ENCODE results near the gene C4orf51. TPM values are rescaled to one million over a fixed set of nuclear protein-coding genes. Genes with fewer than 3 reads are reported as not detected.
"Not testable (repeated sequence)": the region's sequence is repeated elsewhere in the genome, so short reads cannot be mapped to it uniquely, and the experiment has no call there.

Gene C4orf51
- total RNA-seq (not detected), polyA plus RNA-seq (ENCODE audit: insufficient read length in 6 of 6) (not detected)
- long read RNA-seq, donor 1, partial matches to known transcripts, result 13 of 13 reads
- long read RNA-seq, donor 1, other reads (novel, unspliced or antisense), result 0 of 13 reads
- long read RNA-seq, donor 2, partial matches to known transcripts, result 61 of 61 reads
- long read RNA-seq, donor 2, other reads (novel, unspliced or antisense), result 0 of 61 reads
- long read RNA-seq, donor 3, partial matches to known transcripts, result 5 of 5 reads
- long read RNA-seq, donor 3, other reads (novel, unspliced or antisense), result 0 of 5 reads
- long read RNA-seq, donor 4, partial matches to known transcripts, result 0 of 1 reads
- long read RNA-seq, donor 4, other reads (novel, unspliced or antisense), result 1 of 1 reads
- long read RNA-seq, donor 5, partial matches to known transcripts, result 12 of 12 reads
- long read RNA-seq, donor 5, other reads (novel, unspliced or antisense), result 0 of 12 reads
- long read RNA-seq, donor 6, partial matches to known transcripts, result 5 of 5 reads
- long read RNA-seq, donor 6, other reads (novel, unspliced or antisense), result 0 of 5 reads
- long read RNA-seq, donor 7, result 0 reads
- long read RNA-seq, donor 8, result 0 reads
- long read RNA-seq, donor 9, result 0 reads
- long read RNA-seq, donor 10, result 0 reads
- long read RNA-seq, donor 11, partial matches to known transcripts, result 48 of 48 reads
- long read RNA-seq, donor 11, other reads (novel, unspliced or antisense), result 0 of 48 reads
- long read RNA-seq, donor 12, result 0 reads

DNA sequence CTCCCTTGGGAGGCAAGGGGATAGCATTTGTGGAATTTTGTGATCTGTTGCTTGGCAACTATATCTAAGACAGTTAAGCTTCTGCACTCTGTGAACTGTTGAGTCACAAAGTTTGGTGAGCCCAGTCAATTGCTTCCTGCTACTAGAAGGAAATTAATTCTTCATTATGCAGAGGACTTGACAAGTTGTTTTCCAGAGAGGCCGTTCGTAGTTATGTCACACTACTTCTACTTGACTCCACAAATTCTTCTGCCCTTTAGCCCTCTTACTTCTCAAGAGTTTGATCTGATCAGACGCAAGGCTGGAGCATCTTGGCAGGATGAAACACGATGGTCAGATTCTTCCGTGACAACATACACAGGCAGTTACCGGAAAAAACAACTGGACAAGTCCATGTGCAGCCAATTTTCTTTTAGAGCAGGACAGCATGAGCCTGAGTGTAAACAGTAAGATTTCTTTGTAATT, at the start of gene C4orf51:
Gene C4orf51, plus strand, starts transcription at position 156 of the 465 bp plus-strand sequence. Its CDS starts 58 bp downstream, at position 214.
- Histone ChIP-seq H3K9me3 (peaks cover 0 to 8% of the 10 kb centered on the region in 2 donors), H3K4me1 (peaks cover 0 to 4% of the 10 kb centered on the region in 2 donors), H3K27ac (peak within 1 kb of the TSS; percentile 21 to 57), H3K36me3 (no peaks in the 10 kb centered on the region), H3K4me3 (no peak within 1 kb of the TSS), H3K27me3 (no peaks in the 10 kb centered on the region)
- intact Hi-C loops (cut with DNase I), result no loop called here
- ATAC-seq (peak; percentile 86), DNase-seq (no peak)
- TF ChIP-seq, protein P1, sequence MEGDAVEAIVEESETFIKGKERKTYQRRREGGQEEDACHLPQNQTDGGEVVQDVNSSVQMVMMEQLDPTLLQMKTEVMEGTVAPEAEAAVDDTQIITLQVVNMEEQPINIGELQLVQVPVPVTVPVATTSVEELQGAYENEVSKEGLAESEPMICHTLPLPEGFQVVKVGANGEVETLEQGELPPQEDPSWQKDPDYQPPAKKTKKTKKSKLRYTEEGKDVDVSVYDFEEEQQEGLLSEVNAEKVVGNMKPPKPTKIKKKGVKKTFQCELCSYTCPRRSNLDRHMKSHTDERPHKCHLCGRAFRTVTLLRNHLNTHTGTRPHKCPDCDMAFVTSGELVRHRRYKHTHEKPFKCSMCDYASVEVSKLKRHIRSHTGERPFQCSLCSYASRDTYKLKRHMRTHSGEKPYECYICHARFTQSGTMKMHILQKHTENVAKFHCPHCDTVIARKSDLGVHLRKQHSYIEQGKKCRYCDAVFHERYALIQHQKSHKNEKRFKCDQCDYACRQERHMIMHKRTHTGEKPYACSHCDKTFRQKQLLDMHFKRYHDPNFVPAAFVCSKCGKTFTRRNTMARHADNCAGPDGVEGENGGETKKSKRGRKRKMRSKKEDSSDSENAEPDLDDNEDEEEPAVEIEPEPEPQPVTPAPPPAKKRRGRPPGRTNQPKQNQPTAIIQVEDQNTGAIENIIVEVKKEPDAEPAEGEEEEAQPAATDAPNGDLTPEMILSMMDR (IDR thresholded peaks at IDR 0.05), result no peak

DNA sequence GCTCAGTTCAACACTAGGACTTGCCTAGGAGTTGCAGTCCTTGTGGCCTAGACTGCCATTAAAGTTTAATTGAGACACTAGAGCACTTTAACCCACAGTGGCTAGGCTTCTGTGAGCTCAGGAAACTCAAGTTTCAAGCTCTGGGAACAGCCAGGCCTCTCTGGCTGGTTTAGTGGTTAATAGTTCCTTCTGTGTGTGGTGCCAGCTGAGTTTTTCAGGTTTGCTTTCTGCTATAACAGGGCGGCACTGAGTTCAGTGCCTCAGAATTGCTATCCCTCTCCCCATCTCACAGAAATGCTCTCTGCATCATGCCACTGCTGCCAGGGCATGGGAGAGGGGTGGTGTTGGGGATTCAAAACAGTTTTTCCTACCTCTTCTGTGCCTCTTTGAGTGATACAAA, 44.8 kb upstream of the C4orf51 start:
- no peaks in the 10 kb centered on the region for H3K9me3 ChIP-seq
- no peak for ATAC-seq
- H3K36me3 ChIP-seq, result peaks cover 0 to 27% of the 10 kb centered on the region in 2 donors
- intact Hi-C loops (cut with DNase I), result no loop called here
- TF ChIP-seq, protein P1 (IDR thresholded peaks at IDR 0.05), result no peak
- no peaks in the 10 kb centered on the region for H3K27me3 ChIP-seq
- H3K27ac ChIP-seq, result no peak overlapping the region
- DNase-seq, result no peak
- no peak overlapping the region for H3K4me3 ChIP-seq
- no peaks in the 10 kb centered on the region for H3K4me1 ChIP-seq

DNA sequence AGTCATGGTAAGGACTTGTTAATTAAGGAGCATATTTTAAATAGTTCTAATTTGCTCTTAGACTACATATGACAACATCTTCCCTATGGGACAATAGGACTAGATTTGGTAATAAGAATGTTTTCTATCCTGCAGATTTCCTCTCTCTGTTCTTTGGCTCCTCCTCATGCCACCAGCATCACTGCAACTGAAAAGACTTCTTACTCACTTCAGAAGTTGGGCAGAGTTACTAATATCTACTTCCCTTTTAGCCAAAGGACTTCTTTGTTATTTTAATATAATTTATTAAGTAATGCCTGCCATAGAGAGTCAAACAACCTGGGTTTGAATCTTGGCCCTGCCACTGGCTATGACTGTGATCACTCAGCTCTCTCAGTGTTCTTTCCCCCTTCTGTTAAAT, 44.3 kb upstream of the C4orf51 start:
- ATAC-seq, result no peak
- Histone ChIP-seq H3K9me3 (no peaks in the 10 kb centered on the region), H3K4me3 (no peak overlapping the region), H3K36me3 (peaks cover 0 to 32% of the 10 kb centered on the region in 2 donors), H3K27ac (no peak overlapping the region), H3K4me1 (no peaks in the 10 kb centered on the region), H3K27me3 (no peaks in the 10 kb centered on the region)
- TF ChIP-seq, protein P1 (IDR thresholded peaks at IDR 0.05), result no peak
- DNase-seq, result no peak
- intact Hi-C loops (cut with DNase I), result no loop called here

DNA sequence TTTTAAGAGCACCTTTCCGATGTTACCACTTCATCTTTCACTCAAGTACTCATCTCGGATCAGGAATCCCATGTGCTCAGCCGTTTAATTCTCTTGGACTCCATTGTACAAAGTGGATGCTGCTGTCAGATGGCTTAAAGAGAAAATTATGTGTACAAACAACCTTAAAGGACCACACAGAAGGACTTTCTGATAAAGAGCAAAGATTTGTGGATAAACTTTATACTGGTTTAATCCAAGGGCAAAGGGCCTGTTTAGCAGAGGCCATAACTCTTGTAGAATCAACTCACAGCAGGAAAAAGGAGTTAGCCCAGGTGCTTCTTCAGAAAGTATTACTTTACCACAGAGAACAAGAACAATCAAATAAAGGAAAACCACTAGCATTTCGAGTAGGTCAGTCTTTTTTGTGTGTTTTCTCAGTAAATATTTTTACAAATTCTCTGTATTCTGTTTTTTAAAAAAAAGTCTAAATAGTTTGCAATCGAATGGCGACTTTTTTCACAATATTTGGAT, 40.7 kb upstream of the C4orf51 start:
- intact Hi-C loops (cut with DNase I), result no loop called here
- TF ChIP-seq, protein P1 (IDR thresholded peaks at IDR 0.05), result no peak
- Histone ChIP-seq H3K27me3 (no peaks in the 10 kb centered on the region), H3K36me3 (peaks cover 0 to 26% of the 10 kb centered on the region in 2 donors), H3K4me1 (no peaks in the 10 kb centered on the region), H3K4me3 (no peak overlapping the region), H3K27ac (no peak overlapping the region), H3K9me3 (no peaks in the 10 kb centered on the region)
- DNase-seq, result no peak
- ATAC-seq, result no peak

DNA sequence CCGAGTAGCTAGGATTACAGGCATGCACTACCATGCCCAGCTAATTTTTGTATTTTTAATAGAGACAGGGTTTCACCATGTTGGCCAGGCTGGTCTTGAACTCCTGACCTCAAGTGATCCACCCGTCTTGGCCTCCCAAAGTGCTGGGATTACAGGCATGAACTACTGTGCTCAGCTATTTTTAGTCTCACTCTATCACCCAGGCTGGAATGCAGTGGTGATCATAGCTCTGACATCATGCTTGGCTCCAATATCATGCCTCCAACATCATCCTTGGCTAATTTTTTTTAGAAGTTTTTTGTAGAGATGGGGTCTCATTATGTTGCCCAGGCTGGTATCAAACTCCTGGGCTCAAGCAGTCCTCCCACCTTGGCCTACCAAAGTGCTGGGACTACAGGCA, 39.7 kb upstream of the C4orf51 start:
- DNase-seq; H3K4me1 ChIP-seq; H3K27ac ChIP-seq; H3K9me3 ChIP-seq; ATAC-seq; intact Hi-C loops (cut with DNase I); H3K27me3 ChIP-seq; H3K4me3 ChIP-seq: not testable (repeated sequence)
- peaks cover 0 to 23% of the 10 kb centered on the region in 2 donors for H3K36me3 ChIP-seq

All from left lung (tissue), 14 donors.